SK-N-SH treated with all-trans-retinoic acid at 6 μM for 48 hours (cell line): ENCODE measurements around the gene IL17B.

Experiments
- BACH2 ChIP-seq: fragments of 250-450 bp; sonication (Bioruptor Pico); IDR thresholded peaks from 2 replicates; pipeline ENCODE4 v1.9.0; 2021; ENCODE audit warnings: mild to moderate bottlenecking, borderline replicate concordance
- CREB5 ChIP-seq: fragments of 250-450 bp; sonication (Bioruptor Pico); IDR thresholded peaks from 2 replicates; pipeline ENCODE4 v1.5.1; 2020; ENCODE audit warnings: low read depth, mild to moderate bottlenecking, moderate library complexity
- CSRNP3 ChIP-seq: fragments of 250-450 bp; sonication (Bioruptor Pico); IDR thresholded peaks from 2 replicates; pipeline ENCODE4 v1.5.1; 2021; ENCODE audit warnings: mild to moderate bottlenecking, moderate library complexity
- ESRRG ChIP-seq: fragments of 250-450 bp; sonication (Bioruptor Pico); IDR thresholded peaks from 2 replicates; pipeline ENCODE4 v1.6.1; 2021; ENCODE audit warnings: mild to moderate bottlenecking
- GLIS3 ChIP-seq: fragments of 250-450 bp; sonication (Bioruptor Pico); IDR thresholded peaks from 2 replicates; pipeline ENCODE4 v1.5.0; 2020; ENCODE audit warnings: mild to moderate bottlenecking, moderate library complexity
- PATZ1 ChIP-seq: fragments of 250-450 bp; sonication (Bioruptor Pico); IDR thresholded peaks from 2 replicates; pipeline ENCODE4 v1.8.0; 2020; ENCODE audit warnings: mild to moderate bottlenecking, moderate library complexity, borderline replicate concordance
- TSHZ2 ChIP-seq: fragments of 250-450 bp; sonication (Bioruptor Pico); IDR thresholded peaks from 2 replicates; pipeline ENCODE4 v1.5.0; 2020; ENCODE audit warnings: mild to moderate bottlenecking, moderate library complexity
- ZC3H10 ChIP-seq: fragments of 250-450 bp; sonication (Bioruptor Pico); IDR thresholded peaks from 2 replicates; pipeline ENCODE4 v1.5.1; 2021; ENCODE audit warnings: mild to moderate bottlenecking, moderate library complexity
- ZFP30 ChIP-seq: fragments of 450-650 bp; formaldehyde crosslinking; IDR thresholded peaks from 2 replicates; pipeline ENCODE4 v1.5.0; 2022; ENCODE audit warnings: mild to moderate bottlenecking, moderate library complexity

- TF ChIP-seq GLIS3 (CRISPR knock-in tag) (no peak), TSHZ2 (CRISPR knock-in tag) (no peak), PATZ1 (CRISPR knock-in tag) (no peak), CREB5 (CRISPR knock-in tag) (no peak), CSRNP3 (CRISPR knock-in tag) (no peak), ZFP30 (CRISPR knock-in tag) (no peak), BACH2 (CRISPR knock-in tag) (no peak), ESRRG (no peak), ZC3H10 (CRISPR knock-in tag) (no peak)
Observed at GRCh38 chr5:149341876-149342275, 37.2 kb downstream of the IL17B start.
